Measurements from ENCODE around the gene DPP7.

Gene DPP7

DNA sequence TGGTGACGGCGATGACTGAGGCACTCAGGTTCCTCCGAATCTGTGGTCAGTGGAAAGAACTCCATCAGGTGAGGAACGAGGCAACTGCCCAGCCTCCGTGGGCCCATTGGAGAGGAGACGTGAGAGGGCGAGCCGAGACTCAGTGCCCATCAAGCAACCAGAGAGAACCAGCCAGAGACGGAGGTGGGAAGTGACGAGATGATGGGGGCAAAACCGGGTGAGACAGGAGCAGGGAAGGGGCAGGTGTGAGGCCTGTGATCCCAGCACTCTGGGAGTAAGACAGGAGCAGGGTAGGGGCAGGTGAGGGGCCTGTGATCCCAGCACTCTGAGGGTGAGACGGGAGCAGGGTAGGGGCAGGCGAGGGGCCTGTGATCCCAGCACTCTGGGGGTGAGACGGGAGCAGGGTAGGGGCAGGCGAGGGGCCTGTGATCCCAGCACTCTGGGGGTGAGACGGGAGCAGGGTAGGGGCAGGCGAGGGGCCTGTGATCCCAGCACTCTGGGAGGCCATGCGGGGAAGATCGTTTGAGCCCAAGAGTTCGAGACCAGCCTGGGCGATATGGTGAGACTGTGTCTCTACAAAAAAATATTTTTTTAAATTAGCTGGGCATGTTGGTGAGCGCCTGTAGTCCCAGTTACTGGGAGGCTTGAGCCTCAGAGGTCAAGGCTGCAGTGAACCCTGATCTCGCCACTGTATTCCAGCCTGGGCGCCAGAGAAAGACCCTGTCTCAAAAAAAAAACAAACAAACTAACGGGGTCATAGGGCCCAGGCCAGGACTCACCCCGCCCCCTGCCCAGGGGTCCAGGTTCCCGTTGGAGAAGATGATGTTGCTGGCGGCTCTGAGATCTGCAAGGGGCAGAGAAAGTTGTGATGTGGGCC lies 3.4 kb downstream of the DPP7 start:
- DNase-seq = no peak

DNA sequence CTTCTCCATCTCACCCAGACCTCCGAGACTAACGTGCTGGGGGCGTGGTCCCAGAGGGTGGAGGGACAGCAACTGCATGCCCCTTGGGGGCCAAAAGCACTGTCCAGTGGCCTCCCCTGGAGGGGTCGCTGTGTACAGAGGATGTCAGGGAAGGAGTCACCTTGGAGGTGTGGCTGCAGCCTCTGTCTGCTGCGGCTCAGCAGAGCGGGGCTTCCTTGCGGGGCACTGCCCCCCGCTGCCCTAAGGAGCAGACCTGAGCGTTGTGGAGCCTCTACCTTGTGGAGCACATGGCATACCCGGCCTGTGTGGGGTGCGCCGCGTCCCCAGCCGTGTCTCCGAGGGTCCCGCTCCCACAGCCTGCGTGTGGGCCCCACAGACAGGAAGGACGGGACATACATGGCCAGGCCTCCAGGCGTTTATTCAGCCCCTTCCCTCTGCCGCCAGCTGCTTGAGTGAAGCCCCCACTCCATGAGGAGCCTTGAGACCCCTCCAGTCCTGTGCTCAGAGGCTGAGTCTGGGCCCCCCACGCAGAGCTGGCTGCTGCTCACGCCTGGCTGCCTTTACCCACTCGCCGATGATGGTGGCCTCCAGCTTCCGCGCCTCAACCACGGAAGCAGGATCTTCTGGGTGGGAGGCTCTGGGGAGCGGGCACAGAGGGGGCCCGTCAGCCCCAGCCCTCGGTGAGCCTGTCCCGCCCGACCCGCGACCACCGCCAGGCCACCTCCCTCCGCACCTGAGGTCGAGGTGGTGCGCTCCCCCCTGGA lies 4.2 kb downstream of the DPP7 start:
- DNase-seq = no peak

DNA sequence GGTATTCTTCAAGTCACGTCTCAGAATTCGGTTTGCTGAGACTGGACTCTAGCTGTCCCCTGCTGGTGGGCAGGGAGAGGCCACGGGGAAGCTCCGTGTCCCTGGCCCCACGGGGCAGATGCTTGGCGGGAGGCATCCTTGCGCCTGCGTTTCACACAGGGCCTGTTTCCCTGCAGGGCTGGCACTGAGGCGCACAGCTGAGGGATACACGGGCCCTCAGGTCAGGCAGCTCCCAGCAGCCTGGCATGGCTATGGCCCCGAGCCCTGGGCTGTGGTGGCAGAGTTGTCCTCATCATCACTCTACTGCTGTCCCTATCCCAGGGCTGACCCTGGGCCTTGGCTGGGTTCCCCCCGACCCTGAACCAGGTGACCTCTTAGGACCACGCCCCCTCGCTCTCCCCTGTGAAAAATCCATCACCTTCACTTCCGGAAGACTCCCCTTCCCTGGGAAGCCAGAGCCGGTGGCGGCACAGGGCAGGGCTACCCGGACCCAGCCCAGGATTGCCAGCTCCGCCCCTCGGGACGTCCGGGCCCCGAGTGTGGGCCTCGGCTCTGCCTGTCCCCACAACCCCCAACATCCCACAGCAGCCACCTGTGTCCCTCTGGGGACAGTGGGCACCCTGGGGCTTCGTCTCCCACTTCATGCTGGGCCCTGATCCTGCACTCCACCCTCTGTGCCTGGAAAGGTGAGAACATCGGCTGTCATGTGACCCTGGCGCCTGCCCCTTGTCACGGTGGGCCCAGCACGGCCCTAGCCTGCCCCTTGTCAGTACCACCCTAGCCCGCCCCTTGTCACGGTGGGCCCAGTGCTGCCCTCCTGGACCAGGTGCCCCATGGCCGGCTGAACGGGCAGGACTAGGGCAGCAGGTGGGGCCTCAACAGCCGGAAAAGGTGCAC lies 5.0 kb downstream of the DPP7 start:
- DNase-seq = no peak

DNA sequence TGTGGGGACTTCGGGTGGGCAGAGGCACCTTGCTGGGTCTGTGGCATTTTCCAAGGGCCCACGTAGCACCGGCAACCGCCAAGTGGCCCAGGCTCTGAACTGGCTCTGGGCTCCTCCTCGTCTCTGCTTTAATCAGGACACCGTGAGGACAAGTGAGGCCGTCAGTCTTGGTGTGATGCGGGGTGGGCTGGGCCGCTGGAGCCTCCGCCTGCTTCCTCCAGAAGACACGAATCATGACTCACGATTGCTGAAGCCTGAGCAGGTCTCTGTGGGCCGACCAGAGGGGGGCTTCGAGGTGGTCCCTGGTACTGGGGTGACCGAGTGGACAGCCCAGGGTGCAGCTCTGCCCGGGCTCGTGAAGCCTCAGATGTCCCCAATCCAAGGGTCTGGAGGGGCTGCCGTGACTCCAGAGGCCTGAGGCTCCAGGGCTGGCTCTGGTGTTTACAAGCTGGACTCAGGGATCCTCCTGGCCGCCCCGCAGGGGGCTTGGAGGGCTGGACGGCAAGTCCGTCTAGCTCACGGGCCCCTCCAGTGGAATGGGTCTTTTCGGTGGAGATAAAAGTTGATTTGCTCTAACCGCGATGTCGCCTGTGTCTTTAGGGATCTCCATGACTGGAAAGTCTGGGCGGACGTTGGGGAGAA lies 5.8 kb downstream of the DPP7 start:
- no peak for DNase-seq

DNA sequence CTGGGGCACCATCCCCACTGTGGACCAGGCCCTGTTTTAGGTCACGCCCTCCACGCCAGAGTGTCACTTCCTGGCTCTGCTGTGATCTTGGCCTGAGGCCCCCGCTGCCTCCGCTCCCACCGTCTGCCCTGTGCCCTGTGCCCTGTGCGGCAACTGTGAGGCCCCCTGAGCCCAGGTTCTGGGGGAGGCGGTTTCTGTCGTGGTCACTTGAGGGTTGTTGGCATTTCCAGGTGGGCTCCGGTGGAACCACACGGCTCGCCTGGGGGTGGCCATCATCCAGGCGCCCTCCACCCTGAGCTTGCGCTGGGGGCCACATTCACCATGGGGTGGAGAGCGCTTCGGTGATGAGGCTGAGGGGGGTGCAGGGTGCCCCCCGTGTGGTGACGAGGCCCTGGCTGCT lies 6.6 kb downstream of the DPP7 start:
- DNase-seq = no peak

DNA sequence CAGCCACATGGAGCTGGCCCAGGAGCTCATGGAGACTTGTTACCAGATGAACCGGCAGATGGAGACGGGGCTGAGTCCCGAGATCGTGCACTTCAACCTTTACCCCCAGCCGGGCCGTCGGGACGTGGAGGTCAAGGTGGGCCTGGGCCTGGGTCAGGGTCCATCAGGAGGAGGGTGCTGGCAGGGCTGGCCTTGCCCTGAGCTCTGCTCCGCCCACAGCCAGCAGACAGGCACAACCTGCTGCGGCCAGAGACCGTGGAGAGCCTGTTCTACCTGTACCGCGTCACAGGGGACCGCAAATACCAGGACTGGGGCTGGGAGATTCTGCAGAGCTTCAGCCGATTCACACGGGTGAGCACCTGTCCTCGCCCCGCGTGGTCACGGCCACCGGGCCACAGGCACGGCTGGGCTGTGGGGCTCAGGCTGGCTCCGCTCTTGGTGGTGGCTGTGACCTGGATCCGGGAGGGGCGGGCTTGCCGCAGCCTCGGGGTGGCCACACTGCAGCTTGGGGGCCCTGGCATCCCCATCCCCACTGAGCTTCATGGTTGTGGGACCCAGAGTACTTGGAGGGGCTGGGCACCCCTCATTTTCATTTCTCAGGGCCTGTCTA lies 7.1 kb downstream of the DPP7 start:
- DNase-seq = no peak

DNA sequence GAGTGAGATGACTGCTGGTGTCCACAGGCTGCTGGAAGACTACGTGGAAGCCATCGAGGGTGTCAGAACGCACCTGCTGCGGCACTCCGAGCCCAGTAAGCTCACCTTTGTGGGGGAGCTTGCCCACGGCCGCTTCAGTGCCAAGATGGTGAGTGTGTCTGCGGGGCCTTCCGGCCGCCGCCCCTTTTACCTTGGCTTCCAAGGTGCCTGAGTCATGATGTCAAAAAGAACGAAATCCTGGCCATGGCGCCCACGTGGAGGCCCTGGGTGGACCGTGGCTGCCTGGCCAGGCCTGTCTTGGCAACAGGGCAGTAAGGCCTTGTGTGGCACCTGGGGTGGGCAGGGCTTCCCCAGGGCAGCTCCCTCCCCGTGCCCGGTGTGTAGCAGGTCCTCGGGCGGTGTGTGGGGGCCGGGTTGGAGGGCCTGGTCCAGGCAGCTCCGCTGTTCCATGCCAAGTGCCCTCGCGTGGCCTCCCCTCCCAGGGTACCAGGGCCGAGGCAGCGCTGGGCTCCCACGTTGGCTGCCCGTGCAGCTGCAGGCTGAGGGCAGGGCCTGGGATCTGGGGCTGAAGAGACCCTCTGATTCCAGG lies 7.8 kb downstream of the DPP7 start:
- DNase-seq = no peak

DNA sequence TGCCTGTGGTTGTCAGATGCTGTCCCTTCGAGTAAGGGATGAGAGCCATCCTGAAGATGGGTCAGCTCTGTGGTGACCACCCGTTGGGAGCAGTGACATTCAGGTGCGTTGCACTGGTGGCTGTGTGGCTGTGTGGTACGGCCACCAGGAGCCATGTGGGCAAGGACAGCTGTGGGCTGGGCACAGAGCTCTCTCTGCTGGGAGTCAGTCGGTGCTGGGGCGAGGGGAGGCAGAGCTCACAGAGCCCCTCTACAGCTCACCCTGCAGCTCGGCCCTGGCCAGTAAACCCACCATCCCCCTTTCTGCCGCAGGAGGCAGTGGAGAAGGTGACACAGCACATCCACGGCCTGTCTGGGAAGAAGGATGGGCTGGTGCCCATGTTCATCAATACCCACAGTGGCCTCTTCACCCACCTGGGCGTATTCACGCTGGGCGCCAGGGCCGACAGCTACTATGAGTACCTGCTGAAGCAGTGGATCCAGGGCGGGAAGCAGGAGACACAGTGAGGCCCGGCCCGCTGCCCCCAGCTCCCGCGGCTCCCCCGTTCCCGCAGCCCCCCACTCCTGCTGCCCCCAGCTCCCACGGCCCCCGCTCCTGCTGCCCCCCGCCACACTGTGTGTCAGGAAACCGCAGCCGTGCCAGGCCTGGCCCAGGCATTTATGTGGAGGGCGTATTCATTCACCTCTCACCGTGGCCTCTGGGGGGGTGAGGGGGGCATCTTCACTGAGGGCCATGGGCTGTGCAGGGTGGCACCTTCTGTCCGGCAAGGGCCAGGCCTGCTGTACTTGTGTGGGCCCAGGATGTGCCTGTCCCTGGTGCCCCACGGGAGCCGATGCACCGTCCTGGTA lies 8.5 kb downstream of the DPP7 start:
- no peak for DNase-seq

DNA sequence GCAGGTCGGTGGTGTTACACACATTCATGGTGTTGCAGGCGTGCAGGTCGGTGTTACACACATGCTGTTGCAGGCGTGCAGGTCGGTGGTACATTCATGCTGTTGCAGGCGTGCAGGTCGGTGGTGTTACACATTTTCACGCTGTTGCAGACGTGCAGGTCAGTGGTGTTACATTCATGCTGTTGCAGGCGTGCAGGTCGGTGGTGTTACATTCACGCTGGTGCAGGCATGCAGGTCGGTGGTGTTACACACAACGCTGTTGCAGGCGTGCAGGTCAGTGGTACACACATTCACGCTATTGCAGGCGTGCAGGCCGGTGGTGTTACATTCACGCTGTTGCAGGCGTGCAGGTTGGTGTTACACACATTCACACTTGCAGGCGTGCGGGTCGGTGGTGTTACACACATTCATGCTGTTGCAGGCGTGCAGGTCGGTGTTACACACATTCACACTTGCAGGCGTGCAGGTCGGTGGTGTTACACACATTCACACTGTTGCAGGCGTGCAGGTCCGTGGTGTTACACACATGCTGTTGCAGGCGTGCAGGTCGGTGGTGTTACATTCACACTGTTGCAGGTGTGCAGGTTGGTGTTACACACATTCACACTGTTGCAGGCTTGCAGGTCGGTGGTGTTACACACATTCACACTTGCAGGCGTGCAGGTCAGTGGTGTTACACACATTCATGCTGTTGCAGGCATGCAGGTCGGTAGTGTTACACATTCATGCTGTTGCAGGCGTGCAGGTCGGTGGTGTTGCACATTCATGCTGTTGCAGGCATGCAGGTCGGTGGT lies 11.1 kb downstream of the DPP7 start:
- no peak for DNase-seq

DNA sequence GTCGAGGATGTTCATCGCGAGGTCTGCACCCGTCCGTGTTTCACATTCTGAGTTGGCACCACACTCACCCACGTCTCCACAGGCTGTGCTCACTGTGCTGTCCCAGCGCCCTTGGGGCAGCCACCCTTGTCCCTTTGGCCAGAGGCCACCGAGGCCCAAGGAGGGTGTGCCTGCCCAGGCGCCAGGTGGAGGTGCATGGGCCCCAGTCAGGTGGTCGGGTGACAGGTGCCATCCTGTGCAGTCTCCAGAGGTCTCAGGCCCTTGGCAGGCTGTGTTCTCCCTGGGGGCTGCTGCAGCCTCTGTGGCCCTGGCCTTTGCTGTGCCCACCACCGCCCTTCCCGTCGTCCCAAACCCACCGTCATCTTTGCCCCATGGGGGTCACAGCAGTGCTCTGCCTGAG lies 15.3 kb downstream of the DPP7 start:
- no peak for DNase-seq

DNA sequence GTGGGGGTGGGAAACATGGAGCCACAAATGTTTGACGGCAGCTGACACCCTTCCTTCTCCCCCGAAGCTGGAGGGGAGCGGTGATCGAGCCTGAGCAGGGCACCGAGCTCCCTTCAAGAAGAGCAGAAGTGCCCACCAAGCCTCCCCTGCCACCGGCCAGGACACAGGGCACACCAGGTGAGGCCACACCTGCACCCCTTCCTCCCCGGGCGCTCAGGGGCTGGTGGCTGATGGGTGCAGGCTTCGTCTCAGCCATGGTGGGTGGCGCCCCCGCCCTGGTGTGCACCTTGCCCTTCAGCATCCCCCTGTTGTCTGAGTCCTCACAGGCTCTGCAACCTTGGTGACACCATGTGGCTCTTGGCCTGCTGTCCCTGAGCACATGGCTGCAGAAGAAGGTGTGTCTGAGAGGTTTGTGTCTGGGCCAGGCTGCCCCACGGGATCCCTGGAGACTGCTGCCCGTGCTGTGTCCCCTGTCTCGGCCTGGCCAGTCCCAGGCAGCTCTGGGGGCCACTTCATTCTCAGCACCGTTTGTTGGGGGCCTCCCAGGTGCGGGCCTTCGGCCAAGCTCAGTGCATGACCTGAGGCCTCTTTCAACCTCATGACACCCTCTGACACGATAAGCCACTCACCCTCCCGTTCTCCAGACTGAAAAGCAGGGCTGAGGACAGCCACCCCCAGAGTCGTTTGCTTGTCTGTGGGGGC lies 16.6 kb downstream of the DPP7 start:
- DNase-seq = no peak

DNA sequence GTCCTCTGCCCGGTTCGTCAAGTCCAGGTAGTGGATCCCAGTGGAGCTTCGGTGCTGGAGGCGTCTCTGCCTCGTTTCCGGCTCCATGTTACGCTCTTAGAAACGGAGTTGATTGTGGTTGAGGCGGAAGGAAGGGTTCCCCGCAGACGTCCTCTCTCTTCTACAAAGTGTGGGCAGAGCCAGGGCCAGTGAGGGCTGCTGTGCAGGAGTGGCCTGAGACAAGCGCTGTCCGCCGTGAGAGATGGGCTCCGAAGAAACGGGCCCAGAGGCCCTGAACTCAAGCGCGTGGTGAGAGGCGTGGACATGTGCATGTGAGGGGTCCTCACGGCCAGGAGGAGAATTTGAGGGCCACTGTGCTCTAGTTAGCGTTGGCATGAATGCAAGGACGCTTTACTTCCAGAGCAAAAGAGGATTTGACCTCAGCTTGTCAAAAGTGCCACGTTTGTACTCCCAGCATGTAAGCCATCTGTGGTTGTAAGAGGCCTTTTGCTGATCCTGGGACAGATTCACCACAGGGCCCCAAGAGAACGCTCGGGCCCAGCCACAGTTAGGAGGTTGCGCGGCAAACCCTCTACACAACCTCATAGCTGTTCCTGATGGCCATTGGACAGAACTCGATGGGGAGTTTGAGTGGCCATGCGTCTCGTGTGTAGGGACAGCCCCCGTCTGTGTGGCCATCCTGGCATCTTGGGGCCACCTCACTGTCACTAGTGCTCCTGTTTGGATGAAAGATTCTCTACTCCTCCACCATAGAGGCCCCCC lies 17.6 kb downstream of the DPP7 start:
- DNase-seq = no peak

DNA sequence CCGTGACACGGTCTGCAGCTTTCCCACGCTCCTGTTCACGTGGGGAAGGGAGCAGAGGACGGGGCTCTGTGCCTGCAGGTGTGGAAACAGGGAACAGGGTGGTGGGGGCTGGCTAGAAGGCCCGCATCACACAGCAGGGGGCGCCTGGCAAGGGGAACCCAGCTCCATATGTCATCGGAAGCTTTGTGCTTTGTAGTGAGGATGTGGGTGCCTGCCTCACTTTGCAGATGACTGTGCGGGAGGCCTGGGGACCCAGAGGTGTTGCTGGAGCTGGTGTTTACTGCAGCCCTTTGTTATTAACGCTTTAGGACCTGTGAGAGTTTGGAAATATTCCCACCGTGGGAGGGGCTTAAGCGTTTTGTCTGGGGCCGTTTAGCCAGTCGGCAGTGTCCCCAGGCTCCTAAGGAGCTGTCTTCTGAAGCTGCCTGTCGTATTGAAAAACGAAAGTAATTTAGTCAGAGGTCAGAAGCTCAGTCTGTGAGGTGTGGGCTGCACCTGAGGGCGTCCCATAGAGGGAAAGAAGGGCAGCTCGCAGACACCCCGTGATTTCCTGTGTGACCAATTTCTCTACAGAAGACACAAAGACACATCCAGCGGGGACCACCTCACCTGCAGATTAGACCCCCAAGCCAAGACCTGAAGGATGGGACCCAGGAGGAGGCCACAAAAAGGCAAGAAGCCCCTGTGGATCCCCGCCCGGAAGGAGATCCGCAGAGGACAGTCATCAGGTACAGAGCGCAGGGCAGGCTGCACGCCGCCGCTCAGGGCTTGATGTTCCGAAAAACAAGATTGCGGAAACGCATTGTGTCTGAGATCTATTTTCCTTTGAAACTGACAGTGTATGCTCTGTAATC lies 18.6 kb downstream of the DPP7 start:
- DNase-seq = peak; percentile 82

DNA sequence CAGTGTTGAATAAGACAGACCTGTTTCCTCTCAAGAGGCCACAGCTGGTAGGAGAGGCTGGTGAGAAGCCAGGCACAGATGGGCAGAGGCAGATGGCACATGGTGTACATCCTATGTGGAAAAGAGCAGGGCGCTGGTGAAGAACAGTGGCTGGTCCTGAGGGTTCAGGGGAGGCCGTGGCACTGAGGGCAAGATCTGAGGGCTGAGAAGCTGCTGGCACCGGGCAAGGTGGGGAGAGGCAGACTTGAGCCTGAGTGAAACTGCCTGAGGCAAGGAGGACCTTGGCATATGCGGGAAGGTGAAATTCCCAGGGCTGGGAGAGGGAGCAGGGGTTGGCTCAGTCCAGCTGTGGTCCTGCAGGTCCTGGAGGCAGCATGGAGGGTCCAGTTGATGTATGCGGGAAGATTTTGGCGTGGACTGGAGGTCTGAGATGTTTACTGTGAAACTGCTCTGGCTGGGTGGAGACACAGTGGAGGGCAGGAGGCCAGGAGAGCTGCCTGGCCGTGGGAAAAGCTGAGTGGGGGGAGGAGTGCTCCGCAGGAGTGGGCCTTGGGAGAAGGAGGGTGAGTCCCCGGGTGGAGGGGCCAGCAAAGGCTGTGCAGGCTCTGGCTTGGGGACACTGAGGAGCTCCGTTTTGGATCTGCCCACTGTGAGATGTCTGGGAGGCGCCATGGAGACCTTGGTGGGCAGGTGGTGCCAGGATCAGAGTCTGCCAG lies 25.1 kb downstream of the DPP7 start:
- no peak for DNase-seq

DNA sequence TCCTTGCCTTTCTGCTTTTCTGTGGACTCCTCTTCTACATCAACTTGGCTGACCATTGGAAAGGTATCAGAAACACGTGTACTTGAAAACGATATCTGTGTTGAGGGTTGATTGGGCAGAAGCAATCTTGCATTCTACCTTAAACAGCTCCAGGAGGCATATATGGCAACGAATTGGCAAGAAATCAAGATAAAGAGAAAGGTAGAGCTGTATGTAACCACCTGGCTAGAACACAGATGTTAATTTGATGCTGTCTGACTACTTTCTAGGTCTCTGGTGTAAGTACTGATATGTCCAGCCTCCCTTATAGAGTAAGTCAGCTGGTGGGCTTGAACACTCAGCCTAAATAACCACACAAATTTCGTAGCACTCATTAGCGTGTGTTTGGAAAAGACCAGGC lies 26.4 kb downstream of the DPP7 start:
- DNase-seq = no peak

DNA sequence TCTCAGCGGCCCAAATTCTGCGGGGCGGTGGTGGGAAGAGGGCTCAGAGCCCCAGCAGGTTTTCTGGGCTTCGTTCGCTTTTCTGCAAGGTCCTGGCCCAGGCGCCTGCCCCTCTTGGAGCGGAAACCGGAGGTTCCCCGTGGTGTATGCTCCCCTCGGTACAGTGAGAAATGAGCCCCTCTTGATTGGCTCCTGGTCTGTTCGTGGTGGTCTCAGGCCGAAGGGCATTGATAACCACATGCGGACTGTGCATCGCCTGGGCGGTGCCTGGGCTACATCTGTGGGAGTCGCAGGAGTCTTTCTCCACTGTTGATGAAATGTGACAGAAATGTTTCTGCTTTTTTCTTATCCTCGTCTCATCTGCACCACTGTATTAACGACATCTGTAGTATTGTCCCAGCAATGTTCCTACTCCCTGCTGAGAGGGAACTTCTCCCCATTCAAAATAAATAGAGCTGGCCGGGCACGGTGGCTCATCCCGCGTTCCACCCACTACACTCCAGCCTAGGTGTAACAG lies 27.1 kb downstream of the DPP7 start:
- no peak for DNase-seq
